NOMO-1 (cell line): ENCODE results near the gene C2CD4C.
"Not testable (repeated sequence)": the region's sequence is repeated elsewhere in the genome, so short reads cannot be mapped to it uniquely, and the experiment has no call there.

ENCODE experiments used
- DNase-seq, 2 experiments: peaks; one replicate each; lab custom pipeline; 2025; ENCODE audit not compliant: unreplicated experiment in 2 of 2; lab: John Stamatoyannopoulos, UW

C2CD4C gene

GRCh38 chr19:418761-419671 lies 10.1 kb upstream of the C2CD4C start:
- DNase-seq: no peak

- DNase-seq: no peak
Observed at GRCh38 chr19:416416-416815, 7.5 kb upstream of the C2CD4C start.

- DNase-seq: no peak
Observed at GRCh38 chr19:415292-415691, 6.3 kb upstream of the C2CD4C start.

- DNase-seq: no peak
Observed at GRCh38 chr19:413756-414420, 4.9 kb upstream of the C2CD4C start.

GRCh38 chr19:412356-413355 lies 3.7 kb upstream of the C2CD4C start:
- no peak for DNase-seq

GRCh38 chr19:411723-412355 lies 2.9 kb upstream of the C2CD4C start:
- no peak for DNase-seq

GRCh38 chr19:411121-411722 lies 2.3 kb upstream of the C2CD4C start:
- not testable (repeated sequence) for DNase-seq

- no peak for DNase-seq
Observed at GRCh38 chr19:410243-410781, 1.4 kb upstream of the C2CD4C start.

- DNase-seq: peak in 1 of 2 experiments; percentile 15
Observed at GRCh38 chr19:409516-410242, 732 bp upstream of the C2CD4C start.

- no peak for DNase-seq
Observed at GRCh38 chr19:408441-408901, 476 bp downstream of the C2CD4C start.

- DNase-seq: no peak
Observed at GRCh38 chr19:407511-408440, 1.2 kb downstream of the C2CD4C start.

GRCh38 chr19:406971-407510 lies 1.9 kb downstream of the C2CD4C start:
- DNase-seq: no peak

GRCh38 chr19:406135-406781 lies 2.7 kb downstream of the C2CD4C start:
- DNase-seq: no peak

- DNase-seq: no peak
Observed at GRCh38 chr19:405121-405965, 3.6 kb downstream of the C2CD4C start.

- DNase-seq: no peak
Observed at GRCh38 chr19:403221-404027, 5.5 kb downstream of the C2CD4C start.
